Measurements from ENCODE around the gene NRCAM. TPM values are rescaled to one million over a fixed set of nuclear protein-coding genes. Genes with fewer than 3 reads are reported as not detected.
"Not testable (repeated sequence)": the region's sequence is repeated elsewhere in the genome, so short reads cannot be mapped to it uniquely, and the experiment has no call there.

The NRCAM gene
- 1.3 TPM for total RNA-seq (2013)
- polyA plus RNA-seq: not detected
- not detected in 2 replicates for polyA minus RNA-seq
- 0 to 37.8 (median 0.15) reads per million in 11 experiments for total RNA-seq

GRCh38 chr7:108455998-108456677 is at the start of gene NRCAM:
TSS of gene NRCAM (minus strand) at chr7:108456436. CDS start at chr7:108240064, 216,372 bp downstream.
- Histone ChIP-seq H3K4me3 (replicated peaks in 1 of 3; ENCODE audit: low read depth in 2 of 3, low read length in 3 of 3) (peak within 1 kb of the TSS in 1 of 3 experiments; percentile 36), H3K4me1 (ENCODE audit: control insufficient read depth in 1 of 2, insufficient read depth in 2 of 2, low read length in 2 of 2) (peaks cover 7 to 17% of the 10 kb centered on the region in 2 donors), H3K9ac (ENCODE audit: insufficient read depth, low read length, poor library complexity, severe bottlenecking) (no peak within 1 kb of the TSS), H3K27ac (ENCODE audit: low read depth in 1 of 2, low read length in 2 of 2) (no peak within 1 kb of the TSS), H3K36me3 (replicated peaks in 1 of 2; ENCODE audit: control insufficient read depth in 1 of 2, insufficient read depth in 2 of 2, low read length in 2 of 2) (no peaks in the 10 kb centered on the region), H3K9me3 (replicated peaks in 1 of 2; ENCODE audit: control insufficient read depth in 1 of 2, insufficient read depth in 1 of 2, low read length in 2 of 2) (peaks cover 0 to 19% of the 10 kb centered on the region in 2 donors), H3K79me2 (ENCODE audit: insufficient read depth, low read length) (no peaks in the 10 kb centered on the region), H3K27me3 (ENCODE audit: control insufficient read depth in 2 of 2, insufficient read depth in 2 of 2, low read length in 2 of 2) (peaks cover 63 to 88% of the 10 kb centered on the region in 2 donors), H4K20me1 (ENCODE audit: insufficient read depth, low read length) (no peaks in the 10 kb centered on the region), H2AFZ (ENCODE audit: insufficient read depth, low read depth, low read length, poor library complexity, severe bottlenecking) (peak within 1 kb of the TSS; percentile 47), H3K4me2 (replicated peaks; ENCODE audit: extremely low read depth, low read length, poor library complexity, severe bottlenecking) (peak within 1 kb of the TSS; percentile 50)
- WGBS (ENCODE audit: insufficient coverage): under 1% methylated on average over 69 of the region's 81 CpGs
- peak within 1 kb of the TSS; percentile 28 to 77 for H3K4me3 Mint-ChIP-seq
- H3K27me3 Mint-ChIP-seq (ENCODE audit: low read depth in 3 of 3): peaks cover 76 to 92% (median 85%) of the 10 kb centered on the region in 3 donors
- no peak for DNase-seq
- TF ChIP-seq CTCF (IDR thresholded peaks at IDR 0.05): no peak
- peaks cover 0 to 3% of the 10 kb centered on the region in 2 donors for H3K36me3 Mint-ChIP-seq
- peaks cover 8% of the 10 kb centered on the region for H3K4me1 Mint-ChIP-seq
- peaks cover 0 to 4% (median 2%) of the 10 kb centered on the region in 7 donors for H3K9me3 Mint-ChIP-seq
- H3K27ac Mint-ChIP-seq: no peak within 1 kb of the TSS
- intact Hi-C loops (cut with micrococcal nuclease): no loop called here

GRCh38 chr7:108504576-108504975 is 48.3 kb upstream of the NRCAM start:
- H3K27me3 ChIP-seq (ENCODE audit: control insufficient read depth in 2 of 2, insufficient read depth in 2 of 2, low read length in 2 of 2); H3K27me3 Mint-ChIP-seq (ENCODE audit: low read depth in 3 of 3); H3K9me3 Mint-ChIP-seq; intact Hi-C loops (cut with micrococcal nuclease); H3K4me2 ChIP-seq (replicated peaks; ENCODE audit: extremely low read depth, low read length, poor library complexity, severe bottlenecking); H3K27ac ChIP-seq (ENCODE audit: low read depth in 1 of 2, low read length in 2 of 2); H3K4me3 ChIP-seq (replicated peaks in 1 of 3; ENCODE audit: low read depth in 2 of 3, low read length in 3 of 3); DNase-seq; H2AFZ ChIP-seq (ENCODE audit: insufficient read depth, low read depth, low read length, poor library complexity, severe bottlenecking); H3K9ac ChIP-seq (ENCODE audit: insufficient read depth, low read length, poor library complexity, severe bottlenecking); H3K27ac Mint-ChIP-seq; H3K4me3 Mint-ChIP-seq; H3K9me3 ChIP-seq (replicated peaks in 1 of 2; ENCODE audit: control insufficient read depth in 1 of 2, insufficient read depth in 1 of 2, low read length in 2 of 2): not testable (repeated sequence)
- peaks cover 38 to 64% of the 10 kb centered on the region in 2 donors for H3K36me3 Mint-ChIP-seq
- Histone ChIP-seq H3K79me2 (ENCODE audit: insufficient read depth, low read length) (peaks cover 15% of the 10 kb centered on the region), H4K20me1 (ENCODE audit: insufficient read depth, low read length) (peaks cover 13% of the 10 kb centered on the region), H3K4me1 (ENCODE audit: control insufficient read depth in 1 of 2, insufficient read depth in 2 of 2, low read length in 2 of 2) (peaks cover 11 to 12% of the 10 kb centered on the region in 2 donors), H3K36me3 (replicated peaks in 1 of 2; ENCODE audit: control insufficient read depth in 1 of 2, insufficient read depth in 2 of 2, low read length in 2 of 2) (peaks cover 35 to 55% of the 10 kb centered on the region in 2 donors)
- peaks cover 15% of the 10 kb centered on the region for H3K4me1 Mint-ChIP-seq
- WGBS (ENCODE audit: insufficient coverage): no CpG with 5 or more reads among the region's 3 CpGs

Data from CD14-positive monocyte (primary cell).